ENCODE data around the gene ENHO. TPM values are rescaled to one million over a fixed set of nuclear protein-coding genes. Genes with fewer than 3 reads are reported as not detected.

Gene ENHO
- total RNA-seq, 1 donor from 2014 or later: 4.4 TPM

DNA sequence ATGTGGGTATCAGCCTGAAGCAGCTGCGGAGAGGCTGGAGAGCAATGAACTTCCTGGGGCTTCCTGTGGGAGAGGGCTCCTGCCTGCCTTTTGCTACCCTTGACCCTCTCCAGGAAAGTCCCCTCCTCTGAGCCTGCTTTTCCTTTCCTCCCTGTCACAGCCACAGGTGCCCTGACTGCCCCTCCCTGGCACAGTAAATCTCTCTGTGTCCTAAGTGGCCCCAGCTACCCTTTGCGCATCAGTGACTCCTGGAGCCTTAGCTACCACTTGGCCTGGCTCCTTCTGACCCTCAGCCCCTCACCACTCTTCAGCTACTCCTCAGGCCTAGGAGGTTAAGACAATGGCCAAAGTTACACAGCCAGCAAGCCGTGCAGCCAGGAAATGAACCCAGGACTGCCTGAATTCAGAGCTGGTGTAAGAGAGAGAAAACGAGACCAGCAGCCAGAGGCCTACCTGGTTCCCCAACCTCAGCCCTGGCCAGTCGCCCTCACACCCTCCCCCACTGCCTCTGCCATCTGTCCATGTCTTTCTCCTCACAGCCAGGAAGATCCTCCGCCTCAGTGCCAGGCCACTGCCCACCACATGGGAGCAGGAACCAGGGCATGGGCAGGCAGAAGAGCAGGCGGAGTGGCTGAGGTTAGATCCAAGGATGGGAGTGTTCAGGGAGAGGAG, 48.2 kb upstream of the ENHO start:
- Mint-ChIP-seq H3K27ac (peak overlapping the region; percentile 43), H3K36me3 (peaks cover 22% of the 10 kb centered on the region), H3K27me3 (ENCODE audit: insufficient read depth, low read depth) (peaks cover 7% of the 10 kb centered on the region), H3K4me1 (peaks cover 84% of the 10 kb centered on the region), H3K4me3 (peak overlapping the region; percentile 50), H3K9me3 (no peaks in the 10 kb centered on the region)
- Histone ChIP-seq H3K9ac (no peak overlapping the region), H3K79me2 (ENCODE audit: low read depth) (no peaks in the 10 kb centered on the region), H3K9me3 (ENCODE audit: low read depth) (no peaks in the 10 kb centered on the region), H3K4me1 (peaks cover 70% of the 10 kb centered on the region), H3K4me2 (peak overlapping the region; percentile 4), H3K4me3 (no peak overlapping the region), H3K36me3 (no peaks in the 10 kb centered on the region), H3K27ac (no peak overlapping the region), H3F3A (ENCODE audit: low read depth) (peaks cover 11% of the 10 kb centered on the region), H2AFZ (replicated peaks) (no peak overlapping the region), H3K27me3 (no peaks in the 10 kb centered on the region), H4K20me1 (ENCODE audit: low read depth) (peaks cover 70% of the 10 kb centered on the region)
- TF ChIP-seq EZH2phosphoT487 (IDR thresholded peaks at IDR 0.05): no peak
- TF ChIP-seq, protein P1, sequence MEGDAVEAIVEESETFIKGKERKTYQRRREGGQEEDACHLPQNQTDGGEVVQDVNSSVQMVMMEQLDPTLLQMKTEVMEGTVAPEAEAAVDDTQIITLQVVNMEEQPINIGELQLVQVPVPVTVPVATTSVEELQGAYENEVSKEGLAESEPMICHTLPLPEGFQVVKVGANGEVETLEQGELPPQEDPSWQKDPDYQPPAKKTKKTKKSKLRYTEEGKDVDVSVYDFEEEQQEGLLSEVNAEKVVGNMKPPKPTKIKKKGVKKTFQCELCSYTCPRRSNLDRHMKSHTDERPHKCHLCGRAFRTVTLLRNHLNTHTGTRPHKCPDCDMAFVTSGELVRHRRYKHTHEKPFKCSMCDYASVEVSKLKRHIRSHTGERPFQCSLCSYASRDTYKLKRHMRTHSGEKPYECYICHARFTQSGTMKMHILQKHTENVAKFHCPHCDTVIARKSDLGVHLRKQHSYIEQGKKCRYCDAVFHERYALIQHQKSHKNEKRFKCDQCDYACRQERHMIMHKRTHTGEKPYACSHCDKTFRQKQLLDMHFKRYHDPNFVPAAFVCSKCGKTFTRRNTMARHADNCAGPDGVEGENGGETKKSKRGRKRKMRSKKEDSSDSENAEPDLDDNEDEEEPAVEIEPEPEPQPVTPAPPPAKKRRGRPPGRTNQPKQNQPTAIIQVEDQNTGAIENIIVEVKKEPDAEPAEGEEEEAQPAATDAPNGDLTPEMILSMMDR (IDR thresholded peaks at IDR 0.05): no peak
- DNase-seq (ENCODE audit: low spot score): no peak

DNA sequence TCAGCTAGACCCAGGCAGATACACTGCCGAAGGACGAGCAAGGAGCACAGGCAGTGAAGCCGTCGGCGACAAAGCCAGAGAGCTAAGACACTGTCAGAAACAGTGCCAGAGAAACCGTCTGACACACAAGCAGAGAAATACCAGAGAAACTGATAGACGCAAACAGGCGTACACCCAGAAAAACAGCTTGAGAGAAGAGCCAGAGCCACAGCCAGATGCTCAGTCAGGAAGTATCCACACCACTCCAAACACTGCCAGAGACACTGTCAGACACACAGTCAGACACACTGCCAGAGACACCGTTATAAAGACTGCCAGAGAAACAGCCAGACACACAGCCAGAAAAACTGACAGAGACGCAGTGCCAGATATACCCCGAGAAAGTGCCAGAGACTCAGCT, 47.6 kb upstream of the ENHO start:
- Histone ChIP-seq H3F3A (ENCODE audit: low read depth) (peaks cover 17% of the 10 kb centered on the region), H3K79me2 (ENCODE audit: low read depth) (no peaks in the 10 kb centered on the region), H3K27ac (no peak overlapping the region), H3K4me3 (no peak overlapping the region), H2AFZ (replicated peaks) (no peak overlapping the region), H3K36me3 (no peaks in the 10 kb centered on the region), H4K20me1 (ENCODE audit: low read depth) (peaks cover 70% of the 10 kb centered on the region), H3K27me3 (no peaks in the 10 kb centered on the region), H3K9me3 (ENCODE audit: low read depth) (no peaks in the 10 kb centered on the region), H3K4me1 (peaks cover 70% of the 10 kb centered on the region), H3K9ac (no peak overlapping the region), H3K4me2 (no peak overlapping the region)
- H3K4me1 Mint-ChIP-seq: peaks cover 81% of the 10 kb centered on the region
- peak overlapping the region; percentile 43 for H3K27ac Mint-ChIP-seq
- peaks cover 5% of the 10 kb centered on the region for H3K27me3 Mint-ChIP-seq (ENCODE audit: insufficient read depth, low read depth)
- H3K9me3 Mint-ChIP-seq: no peaks in the 10 kb centered on the region
- H3K36me3 Mint-ChIP-seq: peaks cover 20% of the 10 kb centered on the region
- TF ChIP-seq EZH2phosphoT487 (IDR thresholded peaks at IDR 0.05): no peak
- DNase-seq (ENCODE audit: low spot score): no peak
- H3K4me3 Mint-ChIP-seq: no peak overlapping the region

DNA sequence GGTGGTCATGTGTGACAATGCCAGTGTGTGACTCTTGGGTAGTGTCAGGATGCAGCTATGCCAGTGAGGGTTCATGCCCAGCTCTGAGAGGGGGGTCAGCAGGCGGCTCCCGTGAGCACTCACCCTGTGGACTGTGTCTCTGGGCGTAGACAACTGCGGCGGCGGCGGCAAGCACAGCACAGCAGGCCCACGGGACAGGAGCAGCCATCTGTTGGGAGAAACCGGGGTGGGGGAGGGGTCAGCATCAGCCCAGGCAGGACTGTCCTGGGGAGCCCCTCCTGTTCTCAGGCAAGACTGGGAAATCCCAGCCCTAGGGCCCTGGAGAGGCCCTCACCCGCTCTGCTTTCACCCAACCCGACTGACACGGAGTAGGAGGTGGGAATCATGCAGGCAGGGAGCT, 46.0 kb upstream of the ENHO start:
- H4K20me1 ChIP-seq (ENCODE audit: low read depth): peaks cover 61% of the 10 kb centered on the region
- peak overlapping the region; percentile 33 for H3K4me2 ChIP-seq
- Mint-ChIP-seq H3K9me3 (peaks cover 2% of the 10 kb centered on the region), H3K4me3 (no peak overlapping the region), H3K27me3 (ENCODE audit: insufficient read depth, low read depth) (peaks cover 5% of the 10 kb centered on the region), H3K4me1 (peaks cover 76% of the 10 kb centered on the region), H3K27ac (no peak overlapping the region), H3K36me3 (peaks cover 33% of the 10 kb centered on the region)
- no peak overlapping the region for H3K27ac ChIP-seq
- no peak for DNase-seq (ENCODE audit: low spot score)
- no peaks in the 10 kb centered on the region for H3K27me3 ChIP-seq
- H2AFZ ChIP-seq (replicated peaks): no peak overlapping the region
- peaks cover 63% of the 10 kb centered on the region for H3K4me1 ChIP-seq
- no peaks in the 10 kb centered on the region for H3K9me3 ChIP-seq (ENCODE audit: low read depth)
- no peaks in the 10 kb centered on the region for H3K36me3 ChIP-seq
- H3K79me2 ChIP-seq (ENCODE audit: low read depth): no peaks in the 10 kb centered on the region
- TF ChIP-seq, protein P1 (IDR thresholded peaks at IDR 0.05): no peak
- TF ChIP-seq EZH2phosphoT487 (IDR thresholded peaks at IDR 0.05): no peak
- no peak for TF ChIP-seq EZH2 (IDR thresholded peaks at IDR 0.05)
- H3K9ac ChIP-seq: no peak overlapping the region
- peaks cover 20% of the 10 kb centered on the region for H3F3A ChIP-seq (ENCODE audit: low read depth)
- no peak overlapping the region for H3K4me3 ChIP-seq

DNA sequence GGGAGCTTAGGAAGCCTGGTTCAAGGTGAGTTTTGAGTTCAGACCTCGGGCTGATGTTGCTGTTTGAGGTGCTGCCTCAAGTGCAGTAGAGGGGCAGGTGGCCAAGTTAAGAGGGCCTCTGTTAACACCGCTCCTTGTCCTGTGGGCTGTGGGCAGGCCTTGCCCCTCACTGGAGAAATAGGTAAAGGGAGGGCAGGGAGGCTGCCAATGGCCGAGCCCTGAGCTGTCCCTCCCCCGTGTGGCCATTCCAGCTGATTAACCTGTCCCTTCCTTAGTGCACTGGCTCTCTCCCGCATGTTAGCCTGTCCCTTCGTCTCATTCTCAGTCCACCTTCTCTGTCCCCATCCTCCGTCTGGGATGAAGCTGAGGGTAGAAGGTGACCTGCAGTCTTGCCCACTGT, 45.3 kb upstream of the ENHO start:
- Histone ChIP-seq H3K27ac (no peak overlapping the region), H2AFZ (replicated peaks) (no peak overlapping the region), H3K27me3 (no peaks in the 10 kb centered on the region), H3F3A (ENCODE audit: low read depth) (peaks cover 20% of the 10 kb centered on the region), H3K4me3 (no peak overlapping the region), H3K4me1 (peaks cover 57% of the 10 kb centered on the region), H4K20me1 (ENCODE audit: low read depth) (peaks cover 55% of the 10 kb centered on the region), H3K4me2 (peak overlapping the region; percentile 33), H3K36me3 (no peaks in the 10 kb centered on the region), H3K9me3 (ENCODE audit: low read depth) (no peaks in the 10 kb centered on the region), H3K9ac (no peak overlapping the region), H3K79me2 (ENCODE audit: low read depth) (no peaks in the 10 kb centered on the region)
- TF ChIP-seq EZH2phosphoT487 (IDR thresholded peaks at IDR 0.05) (no peak), EZH2 (IDR thresholded peaks at IDR 0.05) (no peak)
- TF ChIP-seq, protein P1 (IDR thresholded peaks at IDR 0.05): no peak
- H3K27me3 Mint-ChIP-seq (ENCODE audit: insufficient read depth, low read depth): peaks cover 8% of the 10 kb centered on the region
- DNase-seq (ENCODE audit: low spot score): no peak
- H3K4me1 Mint-ChIP-seq: peaks cover 70% of the 10 kb centered on the region
- H3K27ac Mint-ChIP-seq: no peak overlapping the region
- H3K4me3 Mint-ChIP-seq: no peak overlapping the region
- H3K36me3 Mint-ChIP-seq: peaks cover 39% of the 10 kb centered on the region
- H3K9me3 Mint-ChIP-seq: peaks cover 2% of the 10 kb centered on the region
